ENCODE results near the gene NGEF. TPM values are rescaled to one million over a fixed set of nuclear protein-coding genes. Genes with fewer than 3 reads are reported as not detected.

NGEF gene
- total and polyA plus RNA-seq, 2 donors (not counting 1 experiment from before 2014, with no cell fraction given), result under 0.01 to 0.24 TPM

DNA sequence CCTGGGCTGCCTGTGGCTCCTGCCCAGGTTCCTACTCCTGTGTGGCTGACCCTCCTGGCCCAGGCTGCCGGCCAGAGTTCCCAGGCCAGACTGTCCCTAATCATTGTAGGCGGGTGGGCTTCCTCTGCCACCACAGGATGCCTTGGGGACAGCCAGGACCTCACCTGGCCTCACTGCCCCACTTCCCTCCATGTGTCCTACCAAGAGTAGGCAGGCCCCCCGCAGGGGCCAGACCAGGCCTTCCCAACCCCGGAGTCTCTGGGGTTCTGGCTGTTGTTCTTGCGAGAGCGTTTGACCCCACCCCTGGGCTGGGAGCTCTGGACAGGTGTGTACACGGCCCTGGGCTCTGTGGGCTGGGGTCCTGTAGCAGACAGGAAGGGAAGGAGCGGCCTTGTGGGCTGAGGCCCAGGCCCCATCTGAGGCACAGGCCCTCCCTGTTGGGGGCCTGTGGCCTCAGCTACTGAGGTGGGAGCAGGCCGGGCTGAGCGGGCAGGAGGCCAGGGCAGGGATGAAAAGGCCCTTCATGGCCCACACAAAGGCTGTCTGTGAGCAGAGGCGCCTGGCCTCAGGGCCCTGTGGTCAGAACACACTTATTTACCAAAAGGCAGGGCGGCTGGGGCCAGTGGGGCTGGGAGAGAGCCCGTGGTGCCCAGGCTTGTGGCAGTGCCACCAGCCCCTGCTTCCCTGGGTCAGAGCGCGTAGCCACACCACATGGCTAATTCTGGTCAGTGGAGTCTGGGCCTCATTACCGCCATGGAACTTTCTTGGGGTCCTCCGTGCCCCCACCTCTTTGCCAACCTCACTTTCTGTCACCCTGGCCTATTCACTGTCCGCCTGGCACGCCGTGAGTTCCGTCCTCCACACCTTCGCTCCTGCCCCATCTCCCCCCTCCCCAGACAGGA is 141.0 kb downstream of the NGEF start:
- no peak overlapping the region for H3K4me3 ChIP-seq (replicated peaks in 1 of 4; ENCODE audit: control extremely low read depth in 1 of 4, insufficient read depth in 1 of 4, low read depth in 3 of 4, low read length in 4 of 4)

DNA sequence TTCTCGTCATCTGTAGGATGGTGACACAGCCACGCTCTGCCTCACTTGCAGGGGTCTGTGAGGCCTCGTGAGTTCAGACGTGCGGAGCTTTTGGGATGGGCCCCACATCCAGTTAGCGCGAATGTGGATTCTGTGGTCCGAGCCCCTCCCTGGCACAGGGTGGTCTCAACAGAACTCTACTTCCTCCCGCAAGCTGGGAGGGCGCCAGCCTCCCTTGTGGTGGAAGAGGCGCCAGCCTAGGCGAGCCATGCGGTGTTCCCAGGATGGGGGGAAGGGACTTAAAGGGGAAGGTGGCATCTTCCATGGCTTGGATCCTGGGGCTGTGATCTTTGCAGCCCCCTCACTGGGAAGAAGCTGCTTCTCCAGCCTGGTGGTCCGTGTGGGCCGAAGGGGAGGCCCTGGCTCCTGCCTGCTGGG is 141.6 kb downstream of the NGEF start:
- H3K27me3 ChIP-seq (ENCODE audit: control insufficient read depth, insufficient read depth, low read length), result no peaks in the 10 kb centered on the region
- TF ChIP-seq, protein P1, sequence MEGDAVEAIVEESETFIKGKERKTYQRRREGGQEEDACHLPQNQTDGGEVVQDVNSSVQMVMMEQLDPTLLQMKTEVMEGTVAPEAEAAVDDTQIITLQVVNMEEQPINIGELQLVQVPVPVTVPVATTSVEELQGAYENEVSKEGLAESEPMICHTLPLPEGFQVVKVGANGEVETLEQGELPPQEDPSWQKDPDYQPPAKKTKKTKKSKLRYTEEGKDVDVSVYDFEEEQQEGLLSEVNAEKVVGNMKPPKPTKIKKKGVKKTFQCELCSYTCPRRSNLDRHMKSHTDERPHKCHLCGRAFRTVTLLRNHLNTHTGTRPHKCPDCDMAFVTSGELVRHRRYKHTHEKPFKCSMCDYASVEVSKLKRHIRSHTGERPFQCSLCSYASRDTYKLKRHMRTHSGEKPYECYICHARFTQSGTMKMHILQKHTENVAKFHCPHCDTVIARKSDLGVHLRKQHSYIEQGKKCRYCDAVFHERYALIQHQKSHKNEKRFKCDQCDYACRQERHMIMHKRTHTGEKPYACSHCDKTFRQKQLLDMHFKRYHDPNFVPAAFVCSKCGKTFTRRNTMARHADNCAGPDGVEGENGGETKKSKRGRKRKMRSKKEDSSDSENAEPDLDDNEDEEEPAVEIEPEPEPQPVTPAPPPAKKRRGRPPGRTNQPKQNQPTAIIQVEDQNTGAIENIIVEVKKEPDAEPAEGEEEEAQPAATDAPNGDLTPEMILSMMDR (conservative IDR thresholded peaks at IDR 0.05 in 1 of 2, IDR thresholded peaks at IDR 0.05 in 1 of 2; ENCODE audit: low read depth in 1 of 2, low read length in 2 of 2), result no peak
- no peak for TF ChIP-seq EZH2 (IDR thresholded peaks at IDR 0.05; ENCODE audit: low read length, missing control alignments)

More for the DNA sequence above, 141.0 kb downstream of the NGEF start:
- no peaks in the 10 kb centered on the region for H3K27me3 ChIP-seq (ENCODE audit: control insufficient read depth, insufficient read depth, low read length)
- no peaks in the 10 kb centered on the region for H3K9me3 ChIP-seq (ENCODE audit: control insufficient read depth, insufficient read depth, low read depth, low read length)
- H4K20me1 ChIP-seq (ENCODE audit: control insufficient read depth, extremely low read depth, insufficient read depth, low read length), result no peaks in the 10 kb centered on the region
- H3K79me2 ChIP-seq (ENCODE audit: control insufficient read depth, insufficient read depth, low read length), result no peaks in the 10 kb centered on the region
- H2AFZ ChIP-seq (ENCODE audit: low read length), result no peak overlapping the region
- H3K36me3 ChIP-seq (ENCODE audit: control insufficient read depth, insufficient read depth, low read length), result no peaks in the 10 kb centered on the region
- H3K4me1 ChIP-seq (ENCODE audit: control insufficient read depth, extremely low read depth, insufficient read depth, low read length), result no peaks in the 10 kb centered on the region
- H3K4me2 ChIP-seq (ENCODE audit: extremely low read depth, insufficient read depth, low read length), result no peak overlapping the region
- DNase-seq (ENCODE audit: low read depth in 2 of 2), result no peak
- TF ChIP-seq EZH2 (IDR thresholded peaks at IDR 0.05; ENCODE audit: low read length, missing control alignments), result no peak
- TF ChIP-seq, protein P1 (conservative IDR thresholded peaks at IDR 0.05 in 1 of 2, IDR thresholded peaks at IDR 0.05 in 1 of 2; ENCODE audit: low read depth in 1 of 2, low read length in 2 of 2), result no peak
- no peak overlapping the region for H3K9ac ChIP-seq (ENCODE audit: insufficient read depth, low read length)
- H3K27ac ChIP-seq (ENCODE audit: insufficient read depth, low read length), result no peak overlapping the region

DNA sequence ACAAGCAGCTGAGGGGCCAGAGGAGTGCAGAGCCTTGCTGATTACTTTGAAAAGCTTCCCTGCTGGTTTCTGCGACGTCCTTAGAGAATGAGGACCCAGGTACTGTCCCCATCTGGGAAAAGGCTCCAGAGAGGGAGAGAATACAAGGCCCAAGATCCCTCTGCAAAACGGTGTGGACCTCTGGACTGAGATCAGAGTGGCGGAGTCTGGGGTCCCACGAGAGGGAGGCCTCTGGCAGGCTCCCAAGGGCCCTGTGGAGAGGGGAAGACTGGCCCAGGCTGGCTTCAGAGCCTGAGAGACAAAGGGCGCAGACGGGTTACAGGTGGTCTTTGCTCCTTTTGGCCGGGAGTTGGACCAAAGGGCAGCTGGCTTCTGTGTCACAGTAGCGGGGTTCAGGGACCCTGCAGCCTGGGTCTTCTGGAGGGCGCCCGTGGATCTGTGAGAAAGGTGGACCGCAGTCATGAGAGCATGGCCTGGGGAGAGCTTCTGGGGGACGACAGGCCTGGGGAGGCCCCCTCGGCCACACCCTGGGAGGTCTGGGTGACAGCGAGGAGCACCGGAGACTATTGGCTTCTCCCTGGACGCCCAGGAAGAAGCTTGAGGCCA is 142.2 kb downstream of the NGEF start:
- no peaks in the 10 kb centered on the region for H3K9me3 ChIP-seq (ENCODE audit: control insufficient read depth, insufficient read depth, low read depth, low read length)
- H3K79me2 ChIP-seq (ENCODE audit: control insufficient read depth, insufficient read depth, low read length), result no peaks in the 10 kb centered on the region
- H3K4me3 ChIP-seq (replicated peaks in 1 of 4; ENCODE audit: control extremely low read depth in 1 of 4, insufficient read depth in 1 of 4, low read depth in 3 of 4, low read length in 4 of 4), result no peak overlapping the region
- no peak overlapping the region for H3K27ac ChIP-seq (ENCODE audit: insufficient read depth, low read length)
- no peak overlapping the region for H3K4me2 ChIP-seq (ENCODE audit: extremely low read depth, insufficient read depth, low read length)
- no peaks in the 10 kb centered on the region for H3K27me3 ChIP-seq (ENCODE audit: control insufficient read depth, insufficient read depth, low read length)
- DNase-seq (ENCODE audit: low read depth in 2 of 2), result no peak
- H4K20me1 ChIP-seq (ENCODE audit: control insufficient read depth, extremely low read depth, insufficient read depth, low read length), result no peaks in the 10 kb centered on the region
- TF ChIP-seq, protein P1 (conservative IDR thresholded peaks at IDR 0.05 in 1 of 2, IDR thresholded peaks at IDR 0.05 in 1 of 2; ENCODE audit: low read depth in 1 of 2, low read length in 2 of 2), result no peak
- TF ChIP-seq EZH2 (IDR thresholded peaks at IDR 0.05; ENCODE audit: low read length, missing control alignments), result no peak
- H3K9ac ChIP-seq (ENCODE audit: insufficient read depth, low read length), result no peak overlapping the region
- no peaks in the 10 kb centered on the region for H3K36me3 ChIP-seq (ENCODE audit: control insufficient read depth, insufficient read depth, low read length)
- no peak overlapping the region for H2AFZ ChIP-seq (ENCODE audit: low read length)
- H3K4me1 ChIP-seq (ENCODE audit: control insufficient read depth, extremely low read depth, insufficient read depth, low read length), result no peaks in the 10 kb centered on the region

More for the DNA sequence above, 141.6 kb downstream of the NGEF start:
- Histone ChIP-seq H3K4me2 (ENCODE audit: extremely low read depth, insufficient read depth, low read length) (no peak overlapping the region), H3K36me3 (ENCODE audit: control insufficient read depth, insufficient read depth, low read length) (no peaks in the 10 kb centered on the region), H3K9me3 (ENCODE audit: control insufficient read depth, insufficient read depth, low read depth, low read length) (no peaks in the 10 kb centered on the region), H4K20me1 (ENCODE audit: control insufficient read depth, extremely low read depth, insufficient read depth, low read length) (no peaks in the 10 kb centered on the region), H2AFZ (ENCODE audit: low read length) (no peak overlapping the region), H3K27ac (ENCODE audit: insufficient read depth, low read length) (no peak overlapping the region), H3K9ac (ENCODE audit: insufficient read depth, low read length) (no peak overlapping the region), H3K4me1 (ENCODE audit: control insufficient read depth, extremely low read depth, insufficient read depth, low read length) (no peaks in the 10 kb centered on the region), H3K4me3 (replicated peaks in 1 of 4; ENCODE audit: control extremely low read depth in 1 of 4, insufficient read depth in 1 of 4, low read depth in 3 of 4, low read length in 4 of 4) (no peak overlapping the region), H3K79me2 (ENCODE audit: control insufficient read depth, insufficient read depth, low read length) (no peaks in the 10 kb centered on the region)
- DNase-seq (ENCODE audit: low read depth in 2 of 2), result no peak

All from fibroblast of lung (primary cell).